Lower leg skin (tissue), 4 donors: ENCODE data around the gene PFDN1. TPM values are rescaled to one million over a fixed set of nuclear protein-coding genes. Genes with fewer than 3 reads are reported as not detected.

ENCODE experiments used
- DNase-seq, 2 donors: peaks; one replicate each; pipeline ENCODE4 v3.0.0-alpha.2; 2019; ENCODE audit warnings: low spot score in 2 of 2
- H3K4me3 ChIP-seq: fragments of 200-600 bp; sonication (generic); 2 replicates; pipeline ENCODE4 v1.5.1; 2017; ENCODE audit warnings: mild to moderate bottlenecking, low read depth; ENCODE audit not compliant: poor library complexity, severe bottlenecking
- POLR2A ChIP-seq, 2 donors: fragments of 450-650 bp; IDR thresholded peaks; one replicate each; pipeline ENCODE4 v1.6.1; 2016 to 2017; ENCODE audit warnings: antibody characterized with exemption in 2 of 2, mild to moderate bottlenecking in 1 of 2, moderate library complexity in 1 of 2
- WGBS, 2 donors: methylation state at CpG; one replicate each; pipeline ENCODE4 v1.1.5; 2018; 5-methylcytosine and 5-hydroxymethylcytosine counted together
- intact Hi-C: fragments of 100-400 bp; cut with DNase I; formaldehyde crosslinking; loops from one replicate; pipeline ENCODE4 v1.15.0; 2023; ENCODE audit warnings: low total_unique reads
- total RNA-seq, 4 donors: library from RNA; depleted of rRNA; stranded (reverse); fragments of >200 nt; gene quantifications; one replicate each; pipeline ENCODE4 v1.1.0, GENCODE V29; 2016
- TF ChIP-seq, protein P1 (sequence below), 3 donors: fragments of 450-650 bp; IDR thresholded peaks; one replicate each; pipeline ENCODE4 v1.5.1; 2016; ENCODE audit warnings: antibody characterized with exemption in 3 of 3, mild to moderate bottlenecking in 3 of 3, moderate library complexity in 2 of 3

The PFDN1 gene
- total RNA-seq, 4 donors from 2014 or later = 43.3 to 78.6 (median 59.7) TPM

DNA sequence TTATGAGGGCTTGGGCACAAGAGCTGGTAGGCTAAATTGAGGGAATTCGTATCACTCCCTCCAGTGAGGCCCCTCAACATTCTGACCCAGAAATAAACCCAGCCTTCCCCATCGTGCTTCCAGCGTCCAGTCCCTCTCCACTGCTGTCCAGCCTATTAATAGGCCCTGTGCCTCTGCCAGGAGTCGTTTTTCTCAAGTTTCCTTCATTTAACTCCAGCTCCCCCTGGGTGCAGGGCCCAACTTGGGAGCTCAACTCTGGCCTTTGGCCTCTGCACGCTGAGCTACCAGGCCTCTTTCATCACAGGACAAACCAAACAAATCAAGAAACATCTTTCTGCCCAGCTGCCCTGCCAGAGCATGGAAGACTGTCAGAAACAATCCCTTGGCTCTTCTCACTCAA is 33.5 kb upstream of the PFDN1 start:
- intact Hi-C loops = no loop called here
- WGBS, 2 donors = 53 to 61% methylated on average over 5 of the region's 5 CpGs
- TF ChIP-seq, protein P1, sequence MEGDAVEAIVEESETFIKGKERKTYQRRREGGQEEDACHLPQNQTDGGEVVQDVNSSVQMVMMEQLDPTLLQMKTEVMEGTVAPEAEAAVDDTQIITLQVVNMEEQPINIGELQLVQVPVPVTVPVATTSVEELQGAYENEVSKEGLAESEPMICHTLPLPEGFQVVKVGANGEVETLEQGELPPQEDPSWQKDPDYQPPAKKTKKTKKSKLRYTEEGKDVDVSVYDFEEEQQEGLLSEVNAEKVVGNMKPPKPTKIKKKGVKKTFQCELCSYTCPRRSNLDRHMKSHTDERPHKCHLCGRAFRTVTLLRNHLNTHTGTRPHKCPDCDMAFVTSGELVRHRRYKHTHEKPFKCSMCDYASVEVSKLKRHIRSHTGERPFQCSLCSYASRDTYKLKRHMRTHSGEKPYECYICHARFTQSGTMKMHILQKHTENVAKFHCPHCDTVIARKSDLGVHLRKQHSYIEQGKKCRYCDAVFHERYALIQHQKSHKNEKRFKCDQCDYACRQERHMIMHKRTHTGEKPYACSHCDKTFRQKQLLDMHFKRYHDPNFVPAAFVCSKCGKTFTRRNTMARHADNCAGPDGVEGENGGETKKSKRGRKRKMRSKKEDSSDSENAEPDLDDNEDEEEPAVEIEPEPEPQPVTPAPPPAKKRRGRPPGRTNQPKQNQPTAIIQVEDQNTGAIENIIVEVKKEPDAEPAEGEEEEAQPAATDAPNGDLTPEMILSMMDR (IDR thresholded peaks at IDR 0.05) = no peak

DNA sequence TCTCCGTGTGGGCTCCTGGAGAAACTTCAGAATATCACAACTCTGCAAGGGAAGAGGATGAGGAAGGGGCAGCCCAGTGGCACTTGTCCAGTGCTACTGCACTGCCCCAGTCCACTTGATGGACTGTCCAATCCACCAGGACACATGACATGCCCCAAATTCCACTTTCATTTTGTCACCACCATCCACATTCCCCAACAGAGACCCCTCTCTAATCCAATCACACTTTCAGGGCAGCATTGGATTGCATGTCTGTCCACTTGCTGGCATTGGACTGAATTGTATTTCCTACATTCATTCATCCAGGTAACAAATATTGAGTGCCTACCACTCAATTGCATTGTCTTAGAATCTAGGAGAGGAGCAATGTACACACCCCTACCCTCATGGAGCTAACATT is 28.7 kb upstream of the PFDN1 start:
- H3K4me3 ChIP-seq = no peak overlapping the region
- DNase-seq = no peak
- no peak for TF ChIP-seq POLR2A (IDR thresholded peaks at IDR 0.05)
- TF ChIP-seq, protein P1 (IDR thresholded peaks at IDR 0.05) = no peak
- WGBS, 2 donors = 85 to 92% methylated on average over 1 of the region's 1 CpG
- intact Hi-C loops = no loop called here

More for the DNA sequence above, 33.5 kb upstream of the PFDN1 start:
- DNase-seq = no peak
- H3K4me3 ChIP-seq = no peak overlapping the region

DNA sequence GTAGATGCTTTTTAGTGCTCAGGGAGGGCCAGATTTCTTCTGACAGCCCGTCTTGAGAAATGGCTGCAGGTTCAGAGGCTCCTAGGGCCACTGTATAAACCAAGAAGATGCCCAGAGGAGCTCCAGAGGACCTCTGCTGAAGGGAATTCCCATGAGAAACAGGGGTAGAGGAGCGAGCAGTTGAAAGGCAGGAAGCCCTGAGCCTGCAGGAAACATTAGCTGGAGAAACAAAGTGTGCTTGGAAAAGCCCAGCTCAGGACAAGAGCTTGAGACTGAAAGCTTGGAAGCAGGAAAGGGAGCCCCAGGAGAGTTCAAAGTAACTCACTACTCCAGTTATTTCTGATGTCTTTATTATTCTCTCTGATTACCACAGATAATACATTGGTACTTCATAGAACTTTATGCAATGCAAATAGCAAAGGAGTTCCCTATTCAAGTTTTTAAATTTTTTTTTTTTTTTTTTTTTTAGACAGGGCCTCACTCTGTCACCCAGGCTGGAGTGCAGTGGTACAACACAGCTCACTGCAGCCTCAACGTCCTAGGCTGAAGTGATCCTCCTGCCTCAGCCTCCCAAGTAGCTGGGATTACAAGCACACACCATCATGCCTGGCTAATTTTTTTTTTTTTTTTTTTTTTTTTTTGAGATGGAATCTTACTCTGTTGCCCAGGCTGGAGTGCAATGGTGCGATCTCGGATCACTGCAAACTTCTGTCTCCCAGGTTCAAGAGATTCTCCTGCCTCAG is 27.0 kb upstream of the PFDN1 start:
- DNase-seq = no peak
- H3K4me3 ChIP-seq = no peak overlapping the region
- intact Hi-C loops = no loop called here
- TF ChIP-seq, protein P1 (IDR thresholded peaks at IDR 0.05) = no peak
- TF ChIP-seq POLR2A (IDR thresholded peaks at IDR 0.05) = no peak
- WGBS, 2 donors = 83 to 86% methylated on average over 5 of the region's 5 CpGs

DNA sequence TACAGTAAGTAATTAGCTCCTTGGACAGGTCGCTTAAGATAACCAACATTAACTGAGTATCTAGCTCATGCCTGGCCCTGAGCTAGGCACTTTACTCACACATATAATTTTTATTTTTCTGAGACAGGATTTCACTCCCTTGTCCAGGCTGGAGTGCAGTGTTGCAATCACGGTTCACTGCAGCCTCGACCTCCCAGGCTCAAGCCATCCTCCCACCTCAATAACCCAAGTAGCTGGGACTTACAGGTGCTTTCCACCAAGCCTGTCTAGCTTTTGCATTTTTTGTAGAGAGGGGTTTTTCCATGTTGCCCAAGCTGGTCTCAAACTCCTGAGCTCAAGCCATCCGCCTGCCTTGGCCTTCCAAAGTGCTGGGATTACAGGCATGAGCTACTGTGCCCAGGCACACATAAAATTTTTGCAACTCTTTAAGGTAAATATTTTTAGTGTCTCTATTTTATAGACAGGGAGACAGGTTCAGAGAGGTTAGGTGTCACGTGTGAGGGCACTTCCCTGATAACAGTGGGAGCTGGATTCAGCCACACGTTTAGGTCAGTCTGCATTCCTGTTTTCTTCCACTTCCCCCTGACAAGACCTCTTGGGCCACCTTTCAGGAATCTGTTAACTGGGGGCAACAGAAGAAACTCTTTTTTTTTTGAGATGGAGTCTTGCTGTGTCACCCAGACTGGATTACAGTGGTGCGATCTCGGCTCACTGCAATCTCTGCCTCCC is 25.3 kb upstream of the PFDN1 start:
- no peak overlapping the region for H3K4me3 ChIP-seq
- DNase-seq = no peak
- intact Hi-C loops = no loop called here
- no peak for TF ChIP-seq POLR2A (IDR thresholded peaks at IDR 0.05)
- TF ChIP-seq, protein P1 (IDR thresholded peaks at IDR 0.05) = no peak
- WGBS, 2 donors = 88 to 89% methylated on average over 8 of the region's 8 CpGs

DNA sequence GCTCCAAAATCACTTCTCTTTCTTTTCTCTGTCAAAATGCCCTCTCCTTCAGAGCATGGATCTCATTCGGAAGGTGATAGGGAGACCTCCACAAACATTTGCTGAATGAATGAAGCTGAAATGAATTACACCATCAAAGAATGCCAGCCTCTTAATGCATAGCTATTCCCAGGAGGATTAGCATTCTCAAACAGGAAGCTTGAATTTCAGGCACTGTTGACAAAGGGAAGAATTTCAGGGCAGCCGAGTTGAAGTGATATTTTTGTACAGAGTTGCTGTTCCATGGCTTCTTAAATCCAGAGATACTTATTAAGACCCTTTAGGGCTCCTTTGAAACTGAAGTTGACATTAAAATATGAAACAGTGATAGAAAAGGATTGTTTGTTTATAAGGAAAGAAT is 24.7 kb upstream of the PFDN1 start:
- TF ChIP-seq, protein P1 (IDR thresholded peaks at IDR 0.05) = no peak
- no peak for TF ChIP-seq POLR2A (IDR thresholded peaks at IDR 0.05)
- DNase-seq = no peak
- intact Hi-C loops = no loop called here
- no peak overlapping the region for H3K4me3 ChIP-seq
- 52 to 64% methylated on average over 2 of the region's 2 CpGs for WGBS, 2 donors
